Measurements from ENCODE around the gene PLCB2.

The PLCB2 gene

DNA sequence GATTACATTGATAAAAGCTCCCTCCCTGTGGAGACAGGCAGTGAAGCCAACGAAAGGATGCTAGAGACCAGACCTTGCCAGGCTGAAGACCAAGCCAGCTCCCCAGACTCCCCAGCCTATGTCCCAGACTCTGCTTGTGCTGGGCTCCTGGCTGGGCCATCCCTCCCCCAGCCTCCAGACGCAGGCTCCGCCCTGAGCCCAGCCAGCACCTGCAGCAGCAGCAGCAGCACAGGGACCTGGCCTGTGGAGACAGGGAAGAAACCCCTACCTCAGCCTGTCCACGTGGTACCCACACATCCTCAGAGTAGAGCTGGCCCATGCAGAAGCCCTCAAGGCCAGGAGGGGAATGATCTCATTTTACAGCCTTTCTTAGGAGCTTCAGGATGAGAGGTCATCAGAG is 38.1 kb downstream of the PLCB2 start:
- no peak for DNase-seq (ENCODE audit: low spot score)

DNA sequence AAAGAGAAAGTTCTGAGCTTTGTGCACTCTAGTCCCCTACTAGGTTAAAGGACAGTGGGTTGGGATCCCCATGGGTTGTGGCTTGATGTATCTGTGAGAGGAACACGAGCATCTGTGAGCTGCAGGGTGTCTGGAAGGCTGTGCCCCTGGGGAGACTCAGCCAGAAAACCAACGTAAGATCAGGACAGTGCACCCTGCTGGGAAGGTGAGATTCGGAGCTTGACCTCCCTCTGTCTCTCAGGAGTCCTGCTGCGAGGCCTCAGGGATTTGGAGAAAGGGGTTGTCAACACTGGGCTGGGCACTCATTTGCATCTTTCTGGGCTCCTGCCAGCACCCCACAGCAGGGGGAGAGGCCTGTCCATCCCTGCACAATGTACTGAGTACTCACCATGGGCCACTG is 40.1 kb downstream of the PLCB2 start:
- no peak for DNase-seq (ENCODE audit: low spot score)

DNA sequence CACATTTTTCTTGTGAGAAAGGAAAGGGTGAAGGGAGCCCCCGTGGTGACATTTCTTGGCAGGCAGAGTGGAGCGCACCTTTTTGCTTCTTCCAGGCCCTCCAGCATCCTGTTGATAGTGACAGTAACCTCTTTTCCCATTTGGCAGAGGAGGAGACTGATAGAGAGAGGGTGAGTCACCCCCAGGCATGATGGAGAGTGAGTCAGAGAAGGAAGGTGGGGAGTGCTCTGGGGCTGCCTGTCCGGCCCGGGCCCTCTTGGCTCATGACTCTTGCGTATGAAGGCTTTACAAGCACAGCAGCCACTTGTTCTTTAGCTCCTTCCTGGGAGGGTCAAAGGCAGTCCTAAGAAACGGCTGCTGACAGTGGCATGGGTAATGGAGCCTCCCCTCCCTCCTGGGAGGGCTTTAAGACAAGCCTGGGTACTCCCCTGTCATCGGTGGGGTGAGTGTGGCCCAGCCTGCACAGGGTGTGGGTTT is 40.9 kb downstream of the PLCB2 start:
- no peak for DNase-seq (ENCODE audit: low spot score)

DNA sequence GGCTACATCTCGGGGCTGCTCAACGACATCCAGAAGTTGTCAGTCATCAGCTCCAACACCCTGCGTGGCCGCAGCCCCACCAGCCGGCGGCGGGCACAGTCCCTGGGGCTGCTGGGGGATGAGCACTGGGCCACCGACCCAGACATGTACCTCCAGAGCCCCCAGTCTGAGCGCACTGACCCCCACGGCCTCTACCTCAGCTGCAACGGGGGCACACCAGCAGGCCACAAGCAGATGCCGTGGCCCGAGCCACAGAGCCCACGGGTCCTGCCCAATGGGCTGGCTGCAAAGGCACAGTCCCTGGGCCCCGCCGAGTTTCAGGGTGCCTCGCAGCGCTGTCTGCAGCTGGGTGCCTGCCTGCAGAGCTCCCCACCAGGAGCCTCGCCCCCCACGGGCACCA is 41.9 kb downstream of the PLCB2 start:
- DNase-seq (ENCODE audit: low spot score): no peak

DNA sequence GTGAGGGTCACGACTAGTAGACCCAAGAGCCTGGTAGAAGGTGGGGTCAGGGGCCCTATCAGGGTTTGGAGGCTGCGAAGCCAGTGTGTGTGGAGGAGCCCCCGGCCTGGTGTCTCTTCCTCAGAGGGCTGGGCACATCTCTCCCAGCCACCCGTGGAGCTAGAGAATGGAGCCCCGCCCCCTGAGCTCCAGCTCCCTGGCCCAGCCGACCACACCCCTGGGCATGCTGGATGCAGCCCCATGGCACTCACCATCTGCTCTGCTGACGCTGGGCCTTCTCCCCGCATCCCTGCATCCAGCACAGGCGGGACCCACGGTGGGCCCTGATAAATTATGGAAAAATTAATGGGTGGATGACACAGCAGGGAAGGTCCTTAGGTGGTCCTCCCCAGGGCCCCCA is 42.4 kb downstream of the PLCB2 start:
- DNase-seq (ENCODE audit: low spot score): no peak

DNA sequence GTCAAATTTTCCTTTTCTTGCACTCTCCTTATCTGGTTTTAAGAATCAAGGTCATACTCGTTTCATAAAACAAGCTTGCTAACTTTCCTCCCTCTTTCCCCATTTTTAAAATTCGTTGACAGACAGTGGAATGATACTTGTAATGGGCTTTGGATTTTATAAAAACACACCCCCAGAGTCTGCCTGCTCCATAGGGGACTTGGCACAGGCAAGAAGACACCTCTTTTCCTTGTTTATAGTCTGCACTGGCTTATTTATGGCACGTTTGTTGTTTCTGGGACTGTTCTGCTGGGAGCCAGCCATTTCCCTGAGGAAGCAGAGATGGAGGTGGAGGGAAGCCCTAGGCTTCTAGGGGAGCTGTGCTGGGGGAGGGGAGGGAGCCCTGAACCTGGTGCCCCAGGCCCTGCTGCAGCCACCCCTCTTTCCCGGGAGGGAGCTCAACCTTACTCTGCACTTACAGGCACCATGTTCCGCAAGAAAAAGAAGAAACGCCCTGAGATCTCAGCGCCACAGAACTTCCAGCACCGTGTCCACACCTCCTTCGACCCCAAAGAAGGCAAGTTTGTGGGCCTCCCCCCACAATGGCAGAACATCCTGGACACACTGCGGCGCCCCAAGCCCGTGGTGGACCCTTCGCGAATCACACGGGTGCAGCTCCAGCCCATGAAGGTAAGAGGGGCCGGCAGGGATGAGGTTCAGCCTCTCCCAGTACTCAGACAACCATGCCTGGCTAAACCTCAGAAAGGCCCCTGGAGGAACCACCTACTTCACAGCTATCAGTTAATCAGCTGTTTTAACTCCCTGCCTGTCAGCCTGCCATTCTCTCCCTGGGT is 43.2 kb downstream of the PLCB2 start:
- no peak for DNase-seq (ENCODE audit: low spot score)

DNA sequence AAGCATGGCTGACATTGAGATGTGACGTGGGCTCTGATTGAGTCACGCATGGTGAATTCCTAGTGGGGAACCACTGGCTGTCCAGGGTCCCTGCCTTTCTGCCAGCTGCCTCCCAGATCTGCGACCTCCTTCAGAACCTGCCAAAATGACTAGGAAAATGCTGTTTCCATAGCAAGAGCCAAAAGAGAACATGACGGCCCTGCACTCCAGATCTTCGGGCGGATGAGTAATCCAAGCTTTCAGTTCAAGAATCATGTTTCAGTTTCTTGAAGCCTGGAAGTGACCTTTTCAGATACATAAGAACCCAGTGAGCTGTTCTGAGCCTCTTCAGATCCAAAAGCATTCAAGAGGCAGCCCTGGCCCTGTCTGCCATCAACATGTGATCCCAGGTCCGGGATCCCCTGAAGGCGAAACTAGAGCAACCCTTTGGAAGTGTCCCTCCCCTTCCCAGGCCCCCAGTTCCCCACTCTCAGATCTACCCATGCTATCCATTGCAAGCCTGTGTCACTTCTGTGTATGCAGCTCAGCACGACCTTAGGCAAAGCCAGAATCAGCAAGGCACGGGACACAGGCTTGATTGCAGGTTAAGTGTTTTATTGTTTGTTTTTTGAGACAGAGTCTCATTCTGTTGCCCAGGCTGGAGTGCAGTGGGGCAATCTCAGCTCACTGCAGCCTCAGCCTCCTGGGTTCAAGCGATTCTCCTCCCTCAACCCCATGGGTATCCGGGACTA is 44.5 kb downstream of the PLCB2 start:
- no peak for DNase-seq (ENCODE audit: low spot score)

DNA sequence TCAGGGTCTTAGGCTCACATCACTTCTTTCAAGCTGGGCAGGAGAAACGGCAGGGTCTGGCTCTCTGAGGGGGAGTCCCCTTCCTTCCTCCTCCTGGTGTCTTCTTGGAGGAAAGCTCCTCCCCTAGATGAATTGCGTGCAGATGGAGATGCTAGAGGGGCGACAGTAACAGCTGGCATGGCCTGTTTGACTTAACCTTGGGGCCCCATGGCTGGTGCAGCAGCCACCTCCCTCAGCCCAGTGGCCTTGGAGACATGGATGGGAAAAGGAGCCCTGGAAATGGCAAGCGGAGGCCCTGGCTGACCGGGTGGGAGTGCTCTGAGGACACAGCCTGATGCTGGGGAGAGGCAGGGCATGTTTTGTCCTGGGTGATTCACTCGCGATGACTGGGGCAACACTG is 48.7 kb downstream of the PLCB2 start:
- no peak for DNase-seq (ENCODE audit: low spot score)

DNA sequence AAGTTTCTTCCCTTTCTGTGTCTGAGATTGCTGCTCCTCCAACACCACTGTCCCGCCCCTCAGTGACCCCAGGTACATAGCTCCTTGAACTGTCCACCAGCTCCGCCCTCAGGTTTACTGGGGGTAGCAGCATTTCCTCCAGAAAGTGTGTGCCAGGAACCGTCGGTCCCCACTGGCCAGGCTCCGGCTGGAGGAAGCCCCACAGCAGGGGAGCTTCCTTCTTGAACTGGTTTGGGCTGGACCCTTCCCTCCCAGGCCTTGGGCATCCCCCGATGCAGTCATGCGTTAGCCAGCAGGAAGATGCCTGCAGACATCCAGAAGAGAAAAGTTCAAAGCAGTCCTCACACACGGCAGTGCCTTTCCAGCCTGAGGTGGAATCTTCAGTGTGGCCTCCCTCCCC is 49.2 kb downstream of the PLCB2 start:
- no peak for DNase-seq (ENCODE audit: low spot score)

DNA sequence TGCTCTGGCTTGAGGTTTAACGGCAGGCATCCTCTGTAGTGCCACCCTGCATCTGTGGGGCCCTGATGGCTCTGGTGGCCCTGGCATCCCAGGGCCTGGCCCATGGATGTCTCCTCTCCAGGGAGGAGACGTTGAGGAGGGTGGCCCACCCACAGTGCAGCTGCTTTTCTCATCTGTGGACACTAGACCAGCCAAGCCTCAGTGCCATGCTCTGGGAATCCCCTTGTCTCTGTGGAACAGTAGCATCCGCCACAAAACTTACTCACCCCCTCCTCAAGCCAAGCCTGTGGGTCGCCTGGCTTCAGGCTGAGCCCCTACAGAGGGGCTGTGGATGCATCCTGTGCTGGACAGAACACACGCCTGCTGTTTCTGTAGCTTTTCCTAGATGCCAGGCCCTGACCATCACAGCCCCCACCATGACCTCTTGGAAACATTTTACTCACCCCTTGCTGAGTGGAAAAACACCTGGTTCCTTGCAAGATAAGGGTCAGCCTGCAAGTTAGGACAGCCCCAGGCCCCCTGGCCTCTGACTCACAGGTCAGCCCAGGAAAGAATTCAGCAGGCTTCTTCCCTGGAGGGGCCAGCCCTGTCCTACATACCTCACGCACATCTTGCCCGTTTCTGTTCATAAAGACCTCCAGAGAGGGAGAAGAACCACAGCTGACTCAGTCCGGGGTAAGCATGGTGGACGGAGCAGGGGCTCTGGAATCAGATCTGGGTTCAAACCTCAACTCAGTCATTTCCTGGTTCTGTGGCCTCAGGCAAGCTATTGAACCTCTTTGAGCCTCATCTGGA is 49.9 kb downstream of the PLCB2 start:
- DNase-seq (ENCODE audit: low spot score): no peak

DNA sequence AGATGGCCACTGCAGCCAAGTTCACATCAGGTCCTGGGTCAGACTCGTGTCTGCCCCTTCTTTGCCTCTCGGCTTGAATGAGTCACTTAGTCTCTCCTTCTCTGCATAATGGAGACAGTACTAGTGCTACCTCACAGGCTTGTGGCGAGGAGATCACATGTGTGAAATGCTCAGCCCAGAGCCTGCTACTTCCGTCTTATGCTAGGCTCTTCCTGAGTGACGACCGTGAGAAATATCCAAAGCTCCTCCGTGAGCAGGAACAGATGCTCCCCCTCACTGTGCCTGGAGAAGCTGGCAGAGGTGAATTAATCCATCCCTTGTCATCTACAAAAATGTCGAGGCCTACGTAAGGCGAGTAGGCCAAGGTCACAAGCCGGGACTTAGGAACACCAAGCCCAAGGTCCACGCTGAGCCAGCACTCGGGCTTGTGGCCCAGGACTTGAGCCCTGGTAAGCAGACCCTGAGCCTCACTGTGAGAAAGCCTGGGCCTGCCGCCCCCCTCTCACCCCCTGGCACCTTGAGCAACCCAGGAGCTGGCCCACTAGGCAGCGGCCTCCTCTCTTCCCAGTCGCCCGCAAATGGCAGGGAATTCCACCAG is 51.0 kb downstream of the PLCB2 start:
- no peak for DNase-seq (ENCODE audit: low spot score)

DNA sequence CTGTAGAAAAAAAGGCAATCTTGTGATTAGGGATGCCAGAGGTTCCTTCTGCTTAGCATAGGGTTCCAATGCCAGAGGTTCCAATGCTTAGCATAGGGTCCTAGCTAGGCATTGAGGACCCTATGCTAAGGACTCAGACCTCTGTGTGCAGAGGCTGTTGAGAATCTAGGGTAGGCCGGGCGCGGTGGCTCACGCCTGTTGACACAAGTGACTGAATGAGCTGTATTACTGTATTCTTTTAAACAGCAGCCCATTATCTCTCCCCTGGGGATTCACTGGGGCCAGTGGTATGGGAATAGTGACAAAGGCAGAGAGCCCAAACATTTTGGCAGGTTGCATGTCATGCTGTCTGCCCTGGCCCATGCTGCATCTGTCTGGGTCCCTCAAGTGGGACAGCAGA is 52.7 kb downstream of the PLCB2 start:
- DNase-seq (ENCODE audit: low spot score): no peak

DNA sequence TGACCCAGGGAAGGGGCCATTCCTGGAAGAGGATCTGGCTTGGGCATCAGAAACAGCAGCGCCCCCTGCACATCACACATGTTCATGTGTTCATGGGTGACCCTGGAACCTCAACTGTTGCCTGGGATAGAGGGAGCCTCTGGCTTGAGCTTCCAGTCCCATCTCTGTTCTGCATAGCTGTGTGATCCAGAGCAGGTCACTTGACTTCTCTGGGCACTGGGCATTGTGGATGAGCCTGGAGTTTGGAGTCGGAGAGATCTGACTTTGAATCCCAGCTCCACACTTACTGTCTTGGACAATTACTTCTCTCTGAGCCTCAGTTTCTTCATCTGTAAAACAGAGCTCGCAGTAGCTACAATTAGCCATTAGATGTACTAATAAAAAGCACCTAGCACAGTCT is 53.3 kb downstream of the PLCB2 start:
- DNase-seq (ENCODE audit: low spot score): no peak

DNA sequence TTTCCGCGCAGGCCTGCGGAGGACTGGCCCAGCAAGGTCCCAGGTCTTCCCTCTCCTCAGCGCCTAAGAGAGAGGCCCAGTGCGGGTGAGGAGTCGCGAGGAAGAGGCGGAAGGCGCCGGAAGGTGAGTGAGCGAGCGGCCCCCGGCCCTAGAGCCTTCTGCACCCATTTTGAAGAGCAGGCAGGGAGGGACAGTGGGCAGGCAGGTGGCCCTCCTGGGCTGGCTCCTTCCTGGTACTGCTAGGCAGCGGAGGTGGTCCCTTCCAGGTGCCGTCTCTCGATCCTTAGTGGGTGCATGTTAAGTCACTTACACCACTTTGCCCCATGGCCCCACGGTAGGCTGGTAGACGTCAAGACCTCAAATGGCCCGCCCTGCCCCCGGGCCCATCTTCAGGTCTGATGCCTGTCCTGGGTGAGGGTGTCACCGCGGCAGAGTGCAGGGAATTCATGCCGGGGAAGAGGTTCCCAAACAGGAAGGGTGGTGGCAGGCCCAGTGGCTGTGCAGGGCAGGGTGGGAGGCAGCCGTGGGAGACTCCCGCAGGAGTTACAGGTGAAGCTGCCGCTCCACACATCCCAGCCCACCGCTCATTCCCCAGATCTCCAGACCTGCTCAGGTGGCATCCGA is 54.5 kb downstream of the PLCB2 start:
- DNase-seq (ENCODE audit: low spot score): no peak

DNA sequence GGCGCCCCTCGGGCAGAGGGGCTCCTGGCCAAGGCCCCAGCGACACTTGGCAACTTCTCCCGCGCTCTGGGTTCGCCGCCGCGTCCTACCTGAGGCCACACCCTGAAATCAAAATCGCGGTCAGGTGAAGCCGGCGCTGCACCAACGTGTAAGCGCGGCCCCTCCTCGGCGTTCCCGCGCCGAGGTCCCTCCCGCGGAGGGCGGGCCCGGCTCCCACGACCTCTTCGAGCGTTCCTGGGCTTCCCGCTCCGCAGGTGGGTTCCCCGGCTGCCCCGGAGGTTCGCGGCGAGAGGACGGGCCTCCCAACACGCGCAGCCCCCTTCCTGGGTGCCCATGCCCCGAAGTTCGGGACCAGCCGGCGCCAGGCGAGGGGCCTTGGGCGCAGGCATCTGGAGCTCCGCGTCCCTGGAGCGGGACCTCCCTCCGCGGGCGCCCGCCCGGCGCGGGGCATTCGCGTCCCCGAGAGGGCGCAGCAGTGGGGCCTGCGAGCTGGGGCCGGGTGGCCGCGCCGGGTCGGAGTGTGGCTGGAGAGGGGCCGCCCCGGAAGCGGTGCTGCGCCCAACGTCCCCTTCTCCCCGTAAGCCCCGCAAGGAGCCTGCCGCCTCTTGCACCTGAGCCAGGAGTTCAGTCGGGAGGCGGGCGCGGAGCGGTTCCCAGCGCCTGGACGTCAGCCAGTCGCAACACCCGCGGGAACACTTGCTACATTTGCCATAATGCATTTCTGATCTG is 55.1 kb downstream of the PLCB2 start:
- no peak for DNase-seq (ENCODE audit: low spot score)

DNA sequence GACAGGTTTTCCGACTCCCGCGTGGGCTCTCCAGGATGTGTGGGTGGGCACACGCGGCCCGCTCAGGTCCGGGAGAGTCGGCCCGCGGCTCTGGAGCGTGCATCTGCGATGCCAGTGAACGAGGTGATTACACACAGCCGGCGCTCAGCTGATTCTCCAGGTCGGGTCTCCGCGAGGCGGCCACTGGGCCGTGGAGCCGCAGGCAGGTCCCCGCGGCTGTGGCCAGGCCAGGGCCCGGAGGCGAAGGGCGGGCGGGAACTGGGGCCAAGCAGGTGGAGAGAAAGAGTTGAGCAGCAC is 55.6 kb downstream of the PLCB2 start:
- no peak for DNase-seq (ENCODE audit: low spot score)

DNA sequence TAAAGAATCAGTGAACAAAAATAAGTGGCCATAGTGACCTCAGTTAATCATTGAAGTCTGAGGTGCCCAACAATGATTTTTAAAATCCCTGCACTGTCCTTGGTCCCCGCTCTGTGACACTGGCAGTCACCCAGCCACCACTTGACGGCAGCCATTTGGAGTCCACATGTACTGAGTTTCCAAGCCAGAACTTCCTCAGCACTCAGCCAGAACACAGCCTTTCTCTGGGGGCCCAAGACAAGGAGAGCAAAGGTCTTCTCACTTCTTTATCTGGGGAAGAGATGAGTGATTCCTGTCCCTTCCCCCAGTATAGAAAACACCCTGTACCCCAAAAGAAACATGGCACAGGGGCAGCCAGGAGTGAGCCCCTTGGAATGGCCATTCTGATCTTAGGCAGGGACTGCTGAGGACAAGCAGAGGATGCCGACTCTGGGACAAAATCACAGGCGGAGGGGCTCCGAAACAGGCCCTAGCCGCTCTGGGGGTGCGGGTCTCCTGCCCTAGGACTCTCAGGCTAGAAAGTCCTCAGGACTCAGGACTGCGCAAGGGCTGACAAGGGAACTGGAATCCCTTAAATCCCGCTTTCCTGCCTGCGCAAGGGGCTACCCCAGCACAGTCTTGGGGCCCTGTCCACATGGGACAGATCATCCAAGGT is 56.1 kb downstream of the PLCB2 start:
- DNase-seq (ENCODE audit: low spot score): no peak

DNA sequence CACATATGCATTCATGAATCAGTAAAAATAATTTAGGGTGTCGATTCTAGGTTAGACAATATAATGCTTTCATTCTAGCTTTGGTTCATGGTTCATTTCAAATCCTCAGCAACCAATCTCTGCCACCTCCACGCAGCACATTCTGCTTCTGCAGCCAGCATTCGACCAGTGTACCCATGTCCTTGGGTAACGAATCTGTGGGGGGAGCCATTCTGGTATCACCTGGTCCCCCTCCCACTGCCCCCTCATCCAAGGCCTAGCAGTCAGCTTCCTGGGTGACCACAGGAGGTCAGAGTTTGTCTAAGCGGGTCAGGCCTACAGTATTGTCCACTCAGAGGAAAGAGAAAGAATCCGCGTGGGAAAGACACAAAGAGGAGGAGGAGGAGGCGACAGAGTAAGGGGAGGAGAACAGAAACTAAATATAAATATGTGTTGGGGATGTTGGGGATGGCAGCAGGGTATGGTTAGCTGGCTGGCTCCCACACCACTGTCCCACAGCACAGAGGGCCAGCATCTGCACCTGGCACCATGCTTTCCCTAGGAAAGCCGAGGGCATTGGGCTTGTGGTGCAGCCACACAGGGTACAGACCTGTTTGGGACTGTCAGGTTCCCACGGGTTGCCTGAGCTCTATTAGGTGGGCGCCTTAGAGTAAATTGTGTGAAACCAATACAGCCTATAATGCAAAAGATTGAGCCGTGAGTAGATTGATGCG is 56.8 kb downstream of the PLCB2 start:
- no peak for DNase-seq (ENCODE audit: low spot score)

DNA sequence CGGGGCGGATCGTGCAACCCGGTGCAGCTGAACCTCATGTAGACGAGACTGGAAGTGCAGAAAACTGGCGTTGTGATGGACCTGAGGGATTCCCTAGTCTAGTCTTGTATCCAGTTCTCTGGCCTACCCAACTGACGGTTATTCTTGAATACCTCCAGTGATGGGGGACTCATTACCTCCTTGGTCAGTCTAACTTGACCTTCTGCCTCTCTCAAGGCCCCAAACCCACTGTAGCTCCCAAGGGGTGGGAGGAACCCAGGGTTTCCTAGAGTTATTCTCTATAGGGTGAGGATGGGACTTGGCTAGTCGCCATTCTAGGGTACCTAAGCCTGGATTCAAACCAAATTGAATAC is 57.5 kb downstream of the PLCB2 start:
- DNase-seq (ENCODE audit: low spot score): no peak

Measured in Ammon's horn (tissue), 1 donor.